GM18502 (cell line): Measurements from ENCODE around the gene DDAH1.
"Not testable (repeated sequence)": the region's sequence is repeated elsewhere in the genome, so short reads cannot be mapped to it uniquely, and the experiment has no call there.

ENCODE experiments used
- ATAC-seq: cut with Tn5 transposase; IDR thresholded peaks from one replicate; pipeline ENCODE4 v1.9.1; 2021; ENCODE audit warnings: mild to moderate bottlenecking; ENCODE audit not compliant: unreplicated experiment, poor library complexity

The DDAH1 gene

GRCh38 chr1:85471558-85471957 lies 6.6 kb upstream of the DDAH1 start:
- ATAC-seq = no peak

DNA sequence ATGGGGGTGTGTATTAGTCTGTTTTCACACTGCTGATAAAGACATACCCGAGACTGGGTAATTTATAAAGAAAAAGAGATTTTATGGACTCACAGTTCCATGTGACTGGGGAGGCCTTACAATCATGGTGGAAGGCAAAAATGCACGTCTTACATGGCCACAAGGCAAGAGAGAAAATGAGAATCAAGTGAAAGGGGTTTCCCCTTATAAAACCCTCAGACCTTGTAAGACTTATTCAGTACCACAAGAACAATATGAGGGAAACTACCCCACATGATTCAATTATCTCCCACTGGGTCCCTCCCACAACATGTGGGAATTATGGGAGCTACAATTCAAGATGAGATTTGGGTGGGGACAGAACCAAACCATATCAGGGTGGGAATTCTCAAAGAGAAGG lies 5.2 kb upstream of the DDAH1 start:
- ATAC-seq = not testable (repeated sequence)

- ATAC-seq = no peak
Measured at GRCh38 chr1:85467929-85468540, 3.1 kb upstream of the DDAH1 start.

DNA sequence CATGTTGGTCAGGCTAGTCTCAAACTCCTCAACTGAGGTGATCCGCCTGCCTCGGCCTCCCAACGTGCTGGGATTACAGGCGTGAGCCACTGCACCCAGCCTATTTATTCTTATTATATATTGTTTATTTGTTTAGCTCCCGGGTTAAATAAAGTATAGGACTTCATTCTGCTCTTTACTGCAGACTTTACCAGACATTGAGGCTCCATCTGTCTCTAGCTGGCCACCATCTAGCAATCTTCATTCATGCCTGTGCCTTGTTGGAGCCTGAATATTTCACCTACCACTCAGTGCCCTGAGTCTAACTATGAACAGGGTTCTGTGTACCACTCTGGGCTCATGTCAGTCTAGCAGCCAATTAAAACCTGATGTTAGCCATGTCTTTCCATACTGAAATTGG lies 2.1 kb upstream of the DDAH1 start:
- ATAC-seq = no peak

GRCh38 chr1:85465786-85466134 lies 801 bp upstream of the DDAH1 start:
- ATAC-seq = no peak

DNA sequence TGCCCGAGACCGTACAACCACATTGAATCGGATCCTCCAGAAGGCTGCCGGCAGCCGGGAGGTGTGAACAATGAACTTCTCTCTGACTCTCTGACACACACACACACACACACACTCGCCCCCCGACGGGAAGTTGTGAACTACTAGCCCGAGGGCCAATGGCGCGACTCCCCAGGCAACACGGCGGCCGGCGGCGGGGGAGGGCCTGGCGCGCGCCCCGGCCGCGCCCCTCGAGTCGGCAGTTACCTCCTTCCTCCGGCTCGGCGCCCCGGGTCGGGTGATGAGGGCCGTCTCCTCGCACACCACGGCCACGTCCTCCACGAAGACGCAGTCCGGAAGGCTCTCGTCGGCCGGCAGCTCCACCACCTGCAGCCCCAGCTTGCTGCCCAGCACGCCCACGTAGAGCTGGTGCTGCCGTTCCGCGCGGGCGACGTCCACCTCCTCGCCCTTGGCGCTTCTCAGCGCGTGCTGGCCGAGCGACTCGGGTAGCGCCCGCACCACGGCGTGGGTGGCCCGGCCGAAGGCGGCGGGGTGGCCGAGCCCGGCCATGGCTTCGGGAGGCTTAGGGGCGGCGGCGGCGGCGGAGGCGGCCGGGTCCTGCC lies 361 bp downstream of the DDAH1 start:
- ATAC-seq = peak; percentile 66

- no peak for ATAC-seq
Measured at GRCh38 chr1:85463731-85464496, 1.0 kb downstream of the DDAH1 start.

- no peak for ATAC-seq
Measured at GRCh38 chr1:85462931-85463649, 1.9 kb downstream of the DDAH1 start.

GRCh38 chr1:85461216-85461918 lies 3.6 kb downstream of the DDAH1 start:
- no peak for ATAC-seq

- no peak for ATAC-seq
Measured at GRCh38 chr1:85460555-85461088, 4.3 kb downstream of the DDAH1 start.

DNA sequence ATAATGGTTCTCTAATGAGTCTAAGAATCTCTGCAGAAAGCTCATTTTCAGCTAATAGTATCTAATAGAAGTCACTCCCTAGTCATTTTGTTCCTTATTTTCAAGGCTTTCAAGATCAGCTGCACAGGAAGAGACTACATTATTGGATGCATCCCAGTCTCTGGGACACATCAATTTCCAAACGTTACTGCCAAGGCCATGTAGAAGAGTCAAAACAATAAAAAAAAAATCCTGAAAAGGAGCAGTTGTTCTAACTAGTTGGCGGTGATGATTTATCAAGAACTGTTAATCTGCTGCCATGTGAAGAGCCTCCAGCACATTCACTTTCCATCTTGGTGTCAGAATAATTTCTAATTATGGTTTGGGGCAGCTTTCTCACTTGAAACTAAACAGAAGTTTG lies 5.7 kb downstream of the DDAH1 start:
- no peak for ATAC-seq

DNA sequence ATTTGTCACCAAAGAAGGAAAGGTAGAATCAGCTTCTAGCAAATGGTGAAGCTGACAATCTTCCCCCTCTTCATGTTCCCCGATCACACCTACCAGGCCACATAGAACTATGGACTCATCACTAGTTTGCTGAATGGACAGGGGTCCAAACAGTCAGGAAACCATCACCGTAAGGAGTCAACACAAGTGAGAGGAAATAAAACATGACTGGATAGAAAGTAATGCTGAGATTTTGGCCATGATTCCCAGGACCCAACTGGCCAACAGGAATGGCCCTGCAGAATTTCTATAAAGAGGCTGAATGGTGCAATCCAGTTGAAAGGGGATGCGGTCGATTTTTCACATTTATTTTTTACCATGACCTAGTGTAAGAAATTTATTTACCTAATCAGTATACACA lies 10.7 kb downstream of the DDAH1 start:
- ATAC-seq = no peak

DNA sequence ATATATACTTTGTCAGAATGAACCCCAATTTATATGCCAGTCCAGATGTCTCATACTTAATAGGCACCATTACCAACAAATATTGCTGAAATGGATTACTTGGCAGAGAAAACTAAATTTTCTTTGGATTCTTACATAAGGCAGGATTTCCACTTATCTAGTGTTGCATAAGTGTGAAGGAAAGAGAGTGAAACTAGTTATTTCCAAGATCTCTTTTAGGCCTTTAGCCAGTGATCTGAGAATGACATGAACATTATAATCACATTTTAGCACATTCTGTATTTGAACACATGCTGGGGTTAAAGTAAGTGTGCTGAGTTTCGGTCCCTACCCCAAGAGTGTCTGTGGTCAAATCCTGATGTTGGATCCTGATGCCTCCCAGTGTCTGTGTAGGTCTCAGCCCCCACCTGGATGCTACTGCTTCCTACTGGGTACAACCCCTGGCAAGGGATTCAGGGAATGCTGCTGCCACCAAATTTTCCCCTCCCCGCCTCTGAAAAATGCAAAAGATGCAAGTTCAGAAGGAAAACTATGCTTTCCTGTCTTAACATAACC lies 11.2 kb downstream of the DDAH1 start:
- no peak for ATAC-seq

- ATAC-seq = no peak
Measured at GRCh38 chr1:85452948-85453347, 12.0 kb downstream of the DDAH1 start.

GRCh38 chr1:85451236-85451830 lies 13.6 kb downstream of the DDAH1 start:
- ATAC-seq = no peak

DNA sequence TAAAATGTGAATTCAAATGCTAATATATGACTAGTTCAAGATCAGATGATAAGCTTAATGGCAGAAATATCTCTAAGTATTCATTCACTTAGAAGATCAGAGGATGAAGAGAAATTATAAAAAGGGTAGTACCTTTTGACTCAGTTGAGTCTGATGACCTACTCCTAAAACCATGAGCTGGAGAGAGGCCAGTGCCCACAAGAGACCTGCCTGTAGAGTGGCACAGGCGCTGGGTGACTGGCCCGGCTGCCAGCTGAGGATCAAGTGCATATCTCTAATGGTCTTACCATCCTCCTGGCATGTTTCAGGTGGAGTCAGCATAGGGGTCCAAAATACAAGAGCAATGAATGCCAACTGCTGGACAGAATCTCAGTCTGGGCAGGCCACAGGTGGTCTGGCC lies 14.1 kb downstream of the DDAH1 start:
- ATAC-seq = no peak

GRCh38 chr1:85449356-85449755 lies 15.6 kb downstream of the DDAH1 start:
- no peak for ATAC-seq

DNA sequence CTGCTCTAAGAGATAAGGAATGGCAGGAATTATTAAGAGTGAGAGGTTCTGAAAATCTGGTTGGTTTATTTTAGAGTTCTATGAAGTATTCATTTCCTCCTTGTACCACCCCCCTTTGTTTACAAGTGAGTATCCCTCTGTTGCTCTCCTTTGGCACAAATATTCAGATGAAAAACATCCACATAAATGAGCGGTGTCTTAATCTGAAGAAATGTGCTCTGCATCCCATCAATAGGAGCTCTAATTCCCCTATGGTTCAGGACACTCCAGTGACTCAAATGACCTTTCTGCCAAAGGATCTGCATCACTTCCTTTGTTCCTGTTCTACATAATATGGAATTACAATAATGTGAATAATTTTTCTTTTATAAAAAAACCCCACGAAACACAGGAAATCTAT lies 16.6 kb downstream of the DDAH1 start:
- ATAC-seq = no peak

- no peak for ATAC-seq
Measured at GRCh38 chr1:85447006-85447943, 17.7 kb downstream of the DDAH1 start.
